ENCODE data around the gene CPZ. TPM values are rescaled to one million over a fixed set of nuclear protein-coding genes. Genes with fewer than 3 reads are reported as not detected.

Gene CPZ
- total RNA-seq, 1 donor from 2014 or later: 0.67 TPM

DNA sequence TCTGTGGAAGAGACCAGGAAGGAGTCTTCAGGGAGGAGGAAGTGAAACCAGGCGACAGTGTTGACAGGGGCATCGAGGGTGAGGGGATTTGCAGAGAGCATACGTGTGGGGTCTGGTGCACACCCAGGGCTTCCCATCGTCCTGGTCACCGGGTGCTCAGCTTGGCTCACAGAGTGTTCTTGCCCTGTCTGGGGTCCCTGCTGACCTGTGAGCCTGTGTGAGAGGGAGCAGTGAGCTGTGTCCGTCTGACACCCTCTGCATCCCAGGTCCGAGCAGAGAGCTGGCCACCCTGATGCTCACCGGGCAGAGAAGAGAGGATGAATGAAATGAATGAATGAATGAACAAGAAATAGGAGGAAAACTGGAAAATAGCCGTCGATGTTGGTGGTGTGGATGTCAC is 46.5 kb downstream of the CPZ start:
- no peak overlapping the region for H3K4me3 ChIP-seq (ENCODE audit: low read depth, low read length)
- TF ChIP-seq, protein P1, sequence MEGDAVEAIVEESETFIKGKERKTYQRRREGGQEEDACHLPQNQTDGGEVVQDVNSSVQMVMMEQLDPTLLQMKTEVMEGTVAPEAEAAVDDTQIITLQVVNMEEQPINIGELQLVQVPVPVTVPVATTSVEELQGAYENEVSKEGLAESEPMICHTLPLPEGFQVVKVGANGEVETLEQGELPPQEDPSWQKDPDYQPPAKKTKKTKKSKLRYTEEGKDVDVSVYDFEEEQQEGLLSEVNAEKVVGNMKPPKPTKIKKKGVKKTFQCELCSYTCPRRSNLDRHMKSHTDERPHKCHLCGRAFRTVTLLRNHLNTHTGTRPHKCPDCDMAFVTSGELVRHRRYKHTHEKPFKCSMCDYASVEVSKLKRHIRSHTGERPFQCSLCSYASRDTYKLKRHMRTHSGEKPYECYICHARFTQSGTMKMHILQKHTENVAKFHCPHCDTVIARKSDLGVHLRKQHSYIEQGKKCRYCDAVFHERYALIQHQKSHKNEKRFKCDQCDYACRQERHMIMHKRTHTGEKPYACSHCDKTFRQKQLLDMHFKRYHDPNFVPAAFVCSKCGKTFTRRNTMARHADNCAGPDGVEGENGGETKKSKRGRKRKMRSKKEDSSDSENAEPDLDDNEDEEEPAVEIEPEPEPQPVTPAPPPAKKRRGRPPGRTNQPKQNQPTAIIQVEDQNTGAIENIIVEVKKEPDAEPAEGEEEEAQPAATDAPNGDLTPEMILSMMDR (IDR thresholded peaks at IDR 0.05; ENCODE audit: insufficient read depth, low read length, poor library complexity, severe bottlenecking): no peak

DNA sequence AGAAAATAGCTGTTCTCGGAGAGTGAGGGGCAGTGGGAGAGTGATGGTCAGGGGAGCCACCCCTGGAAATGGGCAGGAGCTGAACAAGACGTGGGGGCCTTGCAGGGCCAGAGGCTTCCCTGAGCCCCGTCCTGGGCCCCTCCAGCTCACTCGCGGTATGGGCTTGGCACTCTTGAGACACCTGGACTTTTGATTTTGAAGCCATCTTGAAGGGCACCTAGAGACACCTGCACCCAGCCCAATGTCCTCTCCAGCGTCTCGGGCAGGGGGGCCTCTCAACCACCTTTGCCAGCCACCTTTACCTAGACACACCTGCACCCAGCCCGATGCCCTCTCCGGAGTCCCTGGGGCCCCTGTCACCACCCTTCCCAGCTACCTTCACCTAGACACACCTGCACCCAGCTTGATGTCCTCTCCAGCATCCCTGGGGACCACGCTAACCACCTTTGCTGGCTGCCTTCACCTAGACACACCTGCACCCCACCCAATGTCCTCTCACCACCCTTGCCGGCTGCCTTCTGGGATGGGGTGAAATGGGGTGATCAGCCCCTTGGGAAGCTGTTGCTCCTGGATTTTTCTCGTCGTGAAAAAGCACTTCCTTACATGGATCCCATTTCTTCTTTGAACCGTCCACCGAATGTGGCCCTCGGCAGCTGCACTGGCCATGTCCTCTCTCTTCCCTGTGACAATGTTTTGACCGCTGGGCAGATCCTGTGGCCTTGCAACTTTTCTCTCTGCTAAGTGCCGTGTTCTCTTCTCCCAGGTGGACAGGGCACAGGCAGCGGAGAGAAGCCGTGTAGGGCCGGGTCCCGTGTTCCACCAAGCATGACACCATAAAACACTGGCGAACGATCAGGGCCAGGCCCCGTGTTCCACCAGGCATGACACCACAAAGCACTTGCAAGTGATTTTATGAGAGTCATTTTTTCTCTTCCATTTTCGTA is 47.5 kb downstream of the CPZ start:
- no peaks in the 10 kb centered on the region for H3K36me3 ChIP-seq (ENCODE audit: control insufficient read depth, insufficient read depth, low read length)
- TF ChIP-seq, protein P1 (IDR thresholded peaks at IDR 0.05; ENCODE audit: insufficient read depth, low read length, poor library complexity, severe bottlenecking): no peak
- H3K27me3 ChIP-seq (ENCODE audit: control insufficient read depth, insufficient read depth, low read length): peaks cover 13% of the 10 kb centered on the region
- no peak for DNase-seq (ENCODE audit: low read depth)
- H3K4me3 ChIP-seq (ENCODE audit: low read depth, low read length): no peak overlapping the region

More for the DNA sequence above, 46.5 kb downstream of the CPZ start:
- Histone ChIP-seq H3K36me3 (ENCODE audit: control insufficient read depth, insufficient read depth, low read length) (no peaks in the 10 kb centered on the region), H3K27me3 (ENCODE audit: control insufficient read depth, insufficient read depth, low read length) (peaks cover 13% of the 10 kb centered on the region)
- no peak for DNase-seq (ENCODE audit: low read depth)

GRCh38 chr4:8640816-8641215 is 48.3 kb downstream of the CPZ start:
- no peak overlapping the region for H3K4me3 ChIP-seq (ENCODE audit: low read depth, low read length)
- no peaks in the 10 kb centered on the region for H3K36me3 ChIP-seq (ENCODE audit: control insufficient read depth, insufficient read depth, low read length)
- DNase-seq (ENCODE audit: low read depth): no peak
- TF ChIP-seq, protein P1 (IDR thresholded peaks at IDR 0.05; ENCODE audit: insufficient read depth, low read length, poor library complexity, severe bottlenecking): no peak
- H3K27me3 ChIP-seq (ENCODE audit: control insufficient read depth, insufficient read depth, low read length): peaks cover 17% of the 10 kb centered on the region

DNA sequence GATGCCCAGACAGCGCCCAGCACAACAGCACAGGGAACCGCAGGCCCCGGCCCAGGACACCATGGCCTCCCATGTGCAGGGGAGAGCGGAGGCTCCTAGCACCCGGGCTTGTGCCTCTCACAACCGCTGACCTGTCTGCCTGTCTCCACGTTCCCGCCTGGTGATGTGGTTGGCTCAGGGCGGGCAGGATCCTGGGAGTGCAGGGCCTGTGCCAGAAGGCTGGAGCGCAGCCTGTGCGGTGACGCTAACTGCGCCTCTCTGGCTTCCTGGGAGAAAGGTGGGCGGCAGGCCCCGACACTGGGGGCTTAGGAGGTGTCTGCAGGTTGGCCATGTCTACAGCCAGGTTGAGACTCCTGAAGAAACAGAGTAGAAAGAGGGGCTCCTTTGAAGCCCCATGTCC is 48.7 kb downstream of the CPZ start:
- DNase-seq (ENCODE audit: low read depth): no peak
- peaks cover 21% of the 10 kb centered on the region for H3K27me3 ChIP-seq (ENCODE audit: control insufficient read depth, insufficient read depth, low read length)
- H3K36me3 ChIP-seq (ENCODE audit: control insufficient read depth, insufficient read depth, low read length): no peaks in the 10 kb centered on the region
- TF ChIP-seq, protein P1 (IDR thresholded peaks at IDR 0.05; ENCODE audit: insufficient read depth, low read length, poor library complexity, severe bottlenecking): no peak
- no peak overlapping the region for H3K4me3 ChIP-seq (ENCODE audit: low read depth, low read length)

DNA sequence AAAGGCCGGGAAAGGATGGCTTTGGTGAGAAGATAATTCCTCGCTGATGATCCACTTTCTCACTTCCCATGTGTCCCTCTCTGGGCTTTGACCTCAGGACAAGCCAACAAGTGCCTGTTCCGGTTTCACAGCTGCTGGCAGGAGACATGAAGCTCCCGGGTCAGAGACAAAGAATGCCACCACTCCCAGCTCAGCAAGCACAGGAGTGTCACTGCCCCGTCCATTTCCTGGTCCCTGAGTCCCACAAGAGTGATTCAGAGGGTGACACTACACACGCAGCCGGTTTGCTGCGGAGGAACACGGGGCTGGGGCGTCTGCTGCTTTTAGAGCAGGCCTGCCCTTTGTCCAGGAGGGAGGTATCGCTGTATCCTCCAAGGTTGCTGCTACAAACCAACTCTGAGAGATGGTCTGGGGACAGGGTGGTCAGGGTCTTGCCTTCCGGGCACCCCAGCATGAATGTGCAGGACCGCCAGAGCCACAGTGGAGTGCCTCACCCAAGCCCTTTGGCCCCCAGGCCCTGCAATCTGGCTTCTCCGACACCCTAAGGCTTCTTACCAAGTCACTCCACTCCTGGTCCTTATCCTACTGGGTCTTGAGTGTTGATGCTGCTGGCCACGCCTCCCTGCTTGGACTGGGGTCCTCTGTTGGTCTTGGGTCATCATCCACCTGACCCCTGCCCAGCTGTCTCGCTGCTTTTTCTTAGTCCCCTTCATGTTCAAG is 49.5 kb downstream of the CPZ start:
- no peaks in the 10 kb centered on the region for H3K36me3 ChIP-seq (ENCODE audit: control insufficient read depth, insufficient read depth, low read length)
- H3K27me3 ChIP-seq (ENCODE audit: control insufficient read depth, insufficient read depth, low read length): peaks cover 27% of the 10 kb centered on the region
- no peak overlapping the region for H3K4me3 ChIP-seq (ENCODE audit: low read depth, low read length)
- TF ChIP-seq, protein P1 (IDR thresholded peaks at IDR 0.05; ENCODE audit: insufficient read depth, low read length, poor library complexity, severe bottlenecking): no peak
- DNase-seq (ENCODE audit: low read depth): no peak
